ENCODE results near the gene SLC9A9. TPM values are rescaled to one million over a fixed set of nuclear protein-coding genes. Genes with fewer than 3 reads are reported as not detected.

The SLC9A9 gene
- total and polyA plus RNA-seq, 9 of the 15 experiments (the other 6 are each of a cell fraction or from before 2014, with no cell fraction given) = 0.03 to 0.13 TPM; not detected in 7

- Histone ChIP-seq H3K79me2 (ENCODE audit: control insufficient read depth, insufficient read depth, low read length) (no peaks in the 10 kb centered on the region), H2AFZ (ENCODE audit: low read depth, low read length) (0 out of 2 replicates have a peak overlapping the region, but pooled peaks have one; percentile 27), H3K4me1 (replicated peaks in 1 of 2; ENCODE audit: control insufficient read depth in 2 of 2, insufficient read depth in 2 of 2, low read length in 2 of 2) (no peaks in the 10 kb centered on the region), H3K27me3 (ENCODE audit: control insufficient read depth in 2 of 2, insufficient read depth in 2 of 2, low read length in 2 of 2) (no peaks in the 10 kb centered on the region; a peak in 1 of 5 replicates), H3K9ac (ENCODE audit: insufficient read depth in 1 of 2, low read depth in 2 of 2, low read length in 2 of 2) (no peak overlapping the region), H3K36me3 (ENCODE audit: control insufficient read depth, insufficient read depth, low read length) (no peaks in the 10 kb centered on the region), H3K9me3 (replicated peaks; ENCODE audit: control insufficient read depth, insufficient read depth, low read depth, low read length) (no peaks in the 10 kb centered on the region), H3K4me3 (no peak overlapping the region), H4K20me1 (replicated peaks; ENCODE audit: control insufficient read depth, insufficient read depth, low read length) (no peaks in the 10 kb centered on the region), H3K4me2 (ENCODE audit: insufficient read depth, low read length) (no peak overlapping the region), H3K27ac (ENCODE audit: extremely low read depth, low read depth, low read length) (no peak overlapping the region), H3K9me1 (ENCODE audit: control insufficient read depth, insufficient read depth, low read length) (no peaks in the 10 kb centered on the region)
- CTCF ChIA-PET (ENCODE audit: low intra/inter-chr PET ratio) = no interaction called here
- in situ Hi-C loops (cut with MboI) = no loop called here
- ATAC-seq (no peak), FAIRE-seq (no peak), DNase-seq (ENCODE audit: extremely low read depth in 1 of 4, low spot score in 3 of 4) (no peak)
- WGBS (ENCODE audit: insufficient coverage, low coverage, missing lambda C conversion rate) = 7% methylated on average over 3 of the region's 4 CpGs
- no TSS peak for BruUV-seq (replicated peaks)
- POLR2A ChIA-PET = no interaction called here
- TF ChIP-seq MIER1 (IDR thresholded peaks at IDR 0.05; ENCODE audit: low read depth) = no peak
- TF ChIP-seq HNRNPK (IDR thresholded peaks at IDR 0.05; ENCODE audit: low read depth, low read length, poor library complexity, severe bottlenecking) = no peak
- no peak for TF ChIP-seq NCOA6 (IDR thresholded peaks at IDR 0.05)
- no peak for TF ChIP-seq ZNF146 (CRISPR knock-in tag; IDR thresholded peaks at IDR 0.05; ENCODE audit: unreplicated experiment)
- no peak for TF ChIP-seq ZBTB43 (CRISPR knock-in tag; IDR thresholded peaks at IDR 0.05)
- TF ChIP-seq GABPB1 (CRISPR knock-in tag; IDR thresholded peaks at IDR 0.05) = no peak
- no peak for TF ChIP-seq SNIP1 (IDR thresholded peaks at IDR 0.05; ENCODE audit: low read depth)
- TF ChIP-seq TFAP4 (CRISPR knock-in tag; IDR thresholded peaks at IDR 0.05; ENCODE audit: borderline replicate concordance) = no peak
- TF ChIP-seq HOMEZ (CRISPR knock-in tag; IDR thresholded peaks at IDR 0.05) = no peak
- TF ChIP-seq ZNF436 (CRISPR knock-in tag; IDR thresholded peaks at IDR 0.05) = no peak
- TF ChIP-seq CBFB (CRISPR knock-in tag; IDR thresholded peaks at IDR 0.05) = no peak
- no peak for TF ChIP-seq EGR1 (conservative IDR thresholded peaks at IDR 0.05)
- no peak for TF ChIP-seq TSHZ1 (CRISPR knock-in tag; IDR thresholded peaks at IDR 0.05)
- no peak for TF ChIP-seq GATA2 (CRISPR knock-in tag; IDR thresholded peaks at IDR 0.05)
- intact Hi-C loops (cut with micrococcal nuclease) = no loop called here
Measured at GRCh38 chr3:143413372-143413771, 434.9 kb downstream of the SLC9A9 start.
